ENCODE measurements around the gene MROH8.
"Not testable (repeated sequence)": the region's sequence is repeated elsewhere in the genome, so short reads cannot be mapped to it uniquely, and the experiment has no call there.

The MROH8 gene

DNA sequence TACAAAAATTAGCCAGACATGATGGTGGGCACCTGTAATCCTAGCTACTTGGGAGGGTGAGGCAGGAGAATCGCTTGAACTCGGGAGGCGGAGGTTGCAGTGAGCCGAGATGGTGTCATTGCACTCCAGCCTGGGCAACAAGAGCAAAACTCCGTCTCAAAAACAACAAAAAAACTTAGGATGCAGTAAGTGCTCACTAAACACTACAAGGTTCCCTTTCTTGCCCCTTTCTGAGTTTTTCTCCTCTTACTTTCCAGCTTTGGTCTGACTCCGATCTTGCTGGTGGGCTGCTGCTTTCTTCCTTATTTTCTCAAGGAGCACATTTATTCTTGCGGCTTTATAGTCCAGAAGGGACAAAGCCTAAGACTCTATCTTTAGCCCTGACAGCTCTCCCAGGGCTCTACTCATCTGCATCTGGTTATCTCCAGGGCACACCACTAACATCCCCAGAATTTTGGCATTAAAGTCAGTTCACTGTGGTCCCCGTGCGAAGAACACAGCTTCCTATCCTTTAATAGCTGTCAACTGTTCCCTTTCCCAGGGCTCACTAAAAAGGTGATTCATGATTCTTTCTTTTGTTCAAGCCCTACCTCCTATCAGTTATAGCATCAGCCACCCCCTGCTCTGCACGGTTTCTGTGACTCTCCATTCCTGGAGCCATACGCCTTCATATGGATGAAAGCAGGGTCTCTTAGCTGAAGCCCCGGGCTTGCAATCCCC is 17.4 kb downstream of the MROH8 start:
- in situ Hi-C loops (cut with HindIII; ENCODE audit: low sequenced_read_pairs): no loop called here

DNA sequence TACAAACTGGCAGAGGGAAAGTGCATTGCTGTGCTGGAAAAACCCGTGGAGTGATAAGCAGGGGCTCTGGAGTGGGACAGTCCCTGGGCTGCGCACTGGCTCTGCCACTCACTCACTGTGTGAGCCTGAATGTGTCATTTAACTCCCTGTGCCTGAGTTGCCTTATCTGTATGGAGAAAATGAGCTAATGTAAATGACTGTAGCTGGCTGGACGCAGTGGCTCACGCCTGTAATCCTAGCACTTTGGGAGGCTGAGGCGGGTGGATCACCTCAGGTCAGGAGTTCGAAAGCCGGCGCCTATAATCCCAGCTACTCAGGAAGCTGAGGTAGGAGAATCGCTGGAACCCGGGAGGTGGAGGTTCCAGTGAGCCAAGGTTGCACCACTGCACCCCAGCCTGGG is 18.7 kb downstream of the MROH8 start:
- in situ Hi-C loops (cut with HindIII; ENCODE audit: low sequenced_read_pairs): no loop called here

DNA sequence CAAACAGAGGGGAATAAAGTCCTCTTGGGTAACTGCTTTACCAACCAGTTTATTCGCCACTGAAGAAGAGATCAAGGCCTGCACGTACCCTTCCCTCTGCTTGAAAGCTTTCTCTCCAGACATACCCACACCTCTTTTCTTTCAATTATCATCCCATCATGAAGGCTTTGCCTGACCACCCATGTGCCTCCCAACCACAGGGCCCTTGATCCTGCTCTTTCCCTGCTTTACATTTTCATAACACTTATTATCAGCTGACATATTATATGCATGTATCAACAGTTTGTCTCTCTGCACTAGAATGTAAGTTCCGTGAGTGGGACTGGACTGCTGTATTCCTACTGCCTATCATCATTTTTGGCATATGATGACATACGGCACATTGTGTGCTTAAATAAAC is 21.1 kb downstream of the MROH8 start:
- in situ Hi-C loops (cut with HindIII; ENCODE audit: low sequenced_read_pairs): no loop called here

DNA sequence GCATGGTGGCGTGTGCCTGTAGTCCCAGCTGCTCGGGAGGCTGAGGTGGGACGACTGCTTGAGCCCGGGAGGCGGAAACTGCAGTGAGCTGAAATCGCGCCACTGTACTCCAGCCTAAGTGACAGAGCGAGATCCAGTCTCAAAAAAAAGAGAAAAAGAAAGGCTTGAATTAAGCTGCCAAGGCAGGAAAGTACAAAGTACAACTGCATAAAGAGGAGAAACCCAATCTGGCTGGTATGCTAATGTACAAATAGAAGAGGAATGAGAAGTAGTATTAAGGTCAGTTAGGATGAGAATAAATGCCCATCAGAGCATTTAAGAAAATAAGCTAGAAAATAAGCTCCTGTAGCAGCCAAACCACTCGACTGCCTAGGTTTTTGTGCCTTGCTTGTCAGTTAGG is 23.4 kb downstream of the MROH8 start:
- in situ Hi-C loops (cut with HindIII; ENCODE audit: low sequenced_read_pairs): no loop called here

DNA sequence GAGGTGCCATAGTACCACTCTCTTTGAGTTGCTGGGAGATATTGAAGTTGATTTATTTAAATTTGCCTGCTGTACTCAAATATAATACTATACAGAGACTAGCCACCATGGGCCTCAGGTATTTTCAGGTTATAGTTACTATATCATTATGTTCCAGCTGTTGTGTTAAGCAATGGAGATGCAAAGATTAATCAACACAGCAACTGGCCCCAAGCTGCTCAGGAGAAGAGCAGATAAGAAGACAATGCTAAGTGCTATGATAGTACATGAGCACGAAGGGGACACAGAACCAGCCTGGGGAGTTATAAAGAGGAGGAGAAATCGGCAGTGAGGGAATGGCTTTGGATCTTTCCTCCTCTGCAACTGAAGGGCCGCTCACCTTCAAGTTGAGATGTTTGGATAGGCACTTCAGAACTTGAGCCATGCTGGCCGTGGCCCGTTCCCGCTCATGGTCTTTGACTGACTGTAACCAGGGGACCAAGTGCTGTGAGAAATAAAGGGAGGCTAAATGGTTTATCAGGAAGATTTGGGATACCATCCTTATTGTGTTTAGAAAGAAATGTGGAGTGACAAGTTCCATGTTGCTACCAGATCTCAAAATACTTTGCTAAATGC is 24.6 kb downstream of the MROH8 start:
- in situ Hi-C loops (cut with HindIII; ENCODE audit: low sequenced_read_pairs): no loop called here

DNA sequence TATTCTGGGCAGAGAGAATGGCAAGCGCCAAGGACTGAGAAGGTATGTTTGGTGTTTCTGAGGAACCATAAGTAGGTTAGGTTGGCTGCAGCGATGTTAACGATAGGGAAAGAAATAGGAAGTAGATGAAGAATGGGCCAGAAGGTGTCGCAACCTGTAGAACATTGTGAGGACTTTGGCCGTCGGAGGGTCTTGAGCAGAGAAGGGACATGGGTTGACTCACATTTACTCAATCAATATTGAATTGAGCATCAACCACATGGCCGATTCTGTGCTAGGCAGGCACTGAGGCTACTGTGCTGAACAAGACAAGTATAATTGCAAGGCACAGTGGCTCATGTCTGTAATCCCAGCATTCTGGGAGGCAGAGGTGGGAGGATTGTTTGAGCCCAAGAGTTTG is 27.1 kb downstream of the MROH8 start:
- in situ Hi-C loops (cut with HindIII; ENCODE audit: low sequenced_read_pairs): no loop called here

DNA sequence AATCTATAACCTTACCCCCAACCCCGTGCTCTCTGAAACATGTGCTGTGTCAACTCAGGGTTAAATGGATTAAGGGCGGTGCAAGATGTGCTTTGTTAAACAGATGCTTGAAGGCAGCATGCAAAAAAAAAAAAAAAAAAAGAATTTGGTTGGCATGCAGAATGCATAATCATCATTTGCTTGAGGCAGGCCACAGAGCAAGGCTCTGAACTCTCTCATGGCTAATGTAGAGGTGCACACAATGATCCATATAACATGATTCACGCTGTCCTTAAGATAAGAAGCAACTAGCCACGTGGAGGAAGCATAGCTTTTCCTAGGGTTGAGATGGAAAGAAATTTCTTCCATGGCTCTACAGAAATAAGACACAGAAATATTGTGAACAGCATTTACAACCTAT is 27.8 kb downstream of the MROH8 start:
- in situ Hi-C loops (cut with HindIII; ENCODE audit: low sequenced_read_pairs): no loop called here

DNA sequence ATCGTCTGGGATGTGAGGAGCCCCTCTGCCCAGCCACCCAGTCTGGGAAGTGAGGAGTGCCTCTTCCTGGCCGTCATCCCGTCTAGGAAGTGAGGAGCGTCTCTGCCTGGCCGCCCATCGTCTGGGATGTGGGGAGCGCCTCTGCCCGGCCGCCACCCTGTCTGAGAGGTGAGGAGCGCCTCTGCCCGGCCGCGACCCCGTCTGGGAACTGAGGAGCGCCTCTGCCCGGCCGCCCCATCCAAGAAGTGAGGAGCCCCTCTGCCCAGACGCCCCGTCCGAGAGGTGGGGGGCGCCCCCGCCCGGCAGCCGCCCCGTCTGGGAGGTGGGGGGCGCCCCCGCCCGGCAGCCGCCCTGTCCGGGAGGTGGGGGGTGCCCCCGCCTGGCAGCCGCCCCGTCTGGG is 28.5 kb downstream of the MROH8 start:
- in situ Hi-C loops (cut with HindIII; ENCODE audit: low sequenced_read_pairs): not testable (repeated sequence)

DNA sequence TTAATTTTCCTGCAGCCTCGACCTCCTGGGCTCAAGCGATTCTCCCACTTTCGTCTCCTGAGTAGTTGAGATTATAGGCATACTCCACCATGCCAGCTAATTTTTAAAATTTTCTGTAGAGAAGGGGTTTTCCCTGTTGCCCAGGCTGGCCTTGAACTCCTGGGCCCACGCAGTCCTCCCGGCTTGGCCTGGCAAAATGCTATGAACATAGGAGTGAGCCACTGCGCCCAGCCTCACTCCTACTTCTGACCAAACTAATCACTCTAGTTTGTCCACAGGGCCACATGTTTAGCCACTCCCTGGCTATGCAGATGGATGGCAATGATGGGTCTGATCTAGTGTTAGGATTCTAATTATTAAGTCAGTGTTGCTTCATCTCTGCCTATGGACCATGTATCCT is 32.1 kb downstream of the MROH8 start:
- in situ Hi-C loops (cut with HindIII; ENCODE audit: low sequenced_read_pairs): no loop called here

DNA sequence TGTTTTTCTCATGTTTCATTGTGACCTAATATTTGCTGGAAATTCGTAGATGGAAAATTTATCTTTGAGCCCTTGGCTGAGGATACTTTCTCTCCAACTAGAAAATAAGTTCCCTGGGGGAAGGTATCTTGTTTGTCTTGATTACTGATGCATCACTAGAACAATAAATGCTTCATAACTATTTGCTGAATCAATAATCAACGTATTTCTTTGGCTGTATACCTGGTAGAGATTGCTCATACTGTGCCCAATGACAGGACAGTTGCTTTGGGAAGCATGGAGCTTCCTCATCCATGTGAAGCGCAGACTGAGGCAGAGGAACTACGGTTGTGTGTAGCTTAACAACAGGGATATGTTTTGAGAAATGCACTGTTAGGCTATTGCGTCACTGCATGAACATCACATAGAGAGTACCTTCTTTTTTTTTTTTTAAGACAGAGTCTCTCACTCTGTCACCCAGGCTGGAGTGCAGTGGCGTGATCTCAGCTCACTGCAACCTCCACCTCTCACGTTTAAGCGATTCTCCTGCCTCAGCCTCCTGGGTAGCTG is 34.4 kb downstream of the MROH8 start:
- in situ Hi-C loops (cut with HindIII; ENCODE audit: low sequenced_read_pairs): no loop called here

DNA sequence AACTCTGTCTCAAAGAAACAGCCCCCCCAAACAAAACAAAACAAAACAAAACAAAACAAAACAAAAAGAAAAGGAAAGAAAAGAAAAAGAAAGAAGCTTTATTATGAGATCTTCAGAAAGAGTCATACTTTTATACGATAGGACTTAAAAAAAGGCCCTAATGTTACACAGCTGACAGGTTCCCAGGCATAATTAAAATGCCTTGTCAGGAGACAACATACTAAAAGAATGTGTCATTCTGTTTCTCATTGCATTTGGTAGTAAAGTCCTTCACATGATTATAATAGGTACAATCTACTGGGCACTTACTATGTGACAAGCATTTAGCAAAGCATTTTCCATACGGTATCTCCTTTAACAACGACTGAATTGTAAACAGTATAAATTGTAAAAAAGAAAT is 36.6 kb downstream of the MROH8 start:
- in situ Hi-C loops (cut with HindIII; ENCODE audit: low sequenced_read_pairs): no loop called here

DNA sequence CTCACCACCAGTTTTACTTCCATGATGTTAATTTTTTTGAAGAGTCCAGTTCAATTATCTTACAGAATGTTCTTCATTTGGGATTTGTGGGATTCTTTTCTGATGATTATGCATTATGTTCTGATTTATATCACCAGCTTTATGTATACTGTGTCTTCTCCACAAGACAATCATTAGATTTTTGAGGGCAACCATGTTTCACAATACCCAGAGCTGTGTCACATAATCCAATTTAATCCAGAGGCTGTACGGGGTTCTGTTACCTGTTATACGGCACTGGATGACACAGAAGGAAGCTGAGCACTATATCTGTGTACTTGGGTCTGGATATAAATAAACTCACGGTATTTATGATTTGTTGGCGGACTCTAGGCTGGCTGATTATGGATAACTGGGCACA is 41.8 kb downstream of the MROH8 start:
- in situ Hi-C loops (cut with HindIII; ENCODE audit: low sequenced_read_pairs): no loop called here

DNA sequence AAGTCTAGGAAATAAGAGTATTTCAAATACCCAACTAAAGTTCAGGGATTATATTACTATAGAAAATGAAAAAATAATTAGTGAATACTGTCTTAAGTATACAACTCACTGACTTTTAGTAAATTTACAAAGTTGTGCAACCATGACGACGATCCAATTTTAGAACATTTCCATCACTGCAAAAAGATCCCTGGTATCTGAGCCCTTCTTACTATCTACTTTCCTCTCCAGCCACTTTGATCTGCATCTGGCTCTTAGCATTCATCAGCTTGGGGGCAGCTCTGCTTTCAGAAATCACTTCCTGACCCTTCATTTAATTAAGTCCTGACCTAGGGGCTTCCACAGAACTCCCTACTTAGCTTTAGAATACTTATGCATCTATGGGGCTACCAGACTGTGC is 45.4 kb downstream of the MROH8 start:
- in situ Hi-C loops (cut with HindIII; ENCODE audit: low sequenced_read_pairs): loop anchor here (5.0 kb wide), 1 partner anchor 77 kb away; no protein-coding TSS in a partner anchor

DNA sequence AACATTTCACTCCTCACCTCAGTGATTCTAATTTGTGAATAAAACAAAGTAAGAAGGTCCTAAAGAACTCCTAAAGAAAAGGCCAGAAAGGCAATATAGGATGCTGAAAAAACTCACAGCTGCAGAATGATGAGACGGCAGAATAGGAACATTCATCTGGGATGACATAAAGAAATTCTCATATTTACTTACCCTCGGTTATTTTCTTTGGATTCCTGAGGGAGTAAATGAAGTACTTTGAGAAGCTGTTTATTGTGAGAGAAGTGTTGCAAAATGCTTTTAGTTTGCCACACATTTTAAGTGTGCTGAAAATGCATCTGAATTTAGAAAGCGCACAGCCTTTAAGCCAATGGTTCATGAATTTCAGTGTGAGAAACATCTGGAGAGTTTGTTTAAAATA is 47.9 kb downstream of the MROH8 start:
- in situ Hi-C loops (cut with HindIII; ENCODE audit: low sequenced_read_pairs): loop anchor here (5.0 kb wide), 1 partner anchor 74 kb away; no protein-coding TSS in a partner anchor

DNA sequence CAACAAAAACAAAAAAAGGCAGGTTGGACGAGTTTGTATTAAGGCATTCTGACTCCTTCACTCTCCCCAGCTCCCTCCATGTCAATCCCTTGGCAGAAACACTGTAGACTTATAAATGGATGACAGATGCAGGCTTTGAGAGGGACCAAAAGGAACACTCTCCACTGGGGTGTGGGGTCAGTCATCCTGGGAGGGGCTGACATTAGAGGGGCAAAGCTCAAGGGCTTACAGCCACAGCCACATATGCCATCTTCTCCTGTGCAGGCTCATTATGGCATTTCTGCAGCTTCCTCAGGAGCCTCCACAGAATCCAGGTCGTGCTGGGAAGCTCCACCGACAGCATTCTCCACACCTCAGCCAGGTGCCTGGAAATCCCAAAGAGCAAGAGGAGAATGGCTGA is 50.5 kb downstream of the MROH8 start:
- in situ Hi-C loops (cut with HindIII; ENCODE audit: low sequenced_read_pairs): no loop called here

DNA sequence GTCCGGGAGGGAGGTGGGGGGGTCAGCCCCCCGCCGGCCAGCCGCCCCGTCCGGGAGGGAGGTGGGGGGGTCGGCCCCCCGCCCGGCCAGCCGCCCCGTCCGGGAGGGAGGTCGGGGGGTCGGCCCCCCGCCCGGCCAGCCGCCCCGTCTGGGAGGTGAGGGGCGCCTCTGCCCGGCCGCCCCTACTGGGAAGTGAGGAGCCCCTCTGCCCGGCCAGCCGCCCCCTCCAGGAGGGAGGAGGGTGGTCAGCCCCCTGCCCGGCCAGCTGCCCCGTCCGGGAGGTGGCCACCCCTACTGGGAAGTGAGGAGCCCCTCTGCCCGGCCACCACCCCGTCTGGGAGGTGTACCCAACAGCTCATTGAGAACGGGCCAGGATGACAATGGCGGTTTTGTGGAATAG is 53.1 kb downstream of the MROH8 start:
- in situ Hi-C loops (cut with HindIII; ENCODE audit: low sequenced_read_pairs): not testable (repeated sequence)

DNA sequence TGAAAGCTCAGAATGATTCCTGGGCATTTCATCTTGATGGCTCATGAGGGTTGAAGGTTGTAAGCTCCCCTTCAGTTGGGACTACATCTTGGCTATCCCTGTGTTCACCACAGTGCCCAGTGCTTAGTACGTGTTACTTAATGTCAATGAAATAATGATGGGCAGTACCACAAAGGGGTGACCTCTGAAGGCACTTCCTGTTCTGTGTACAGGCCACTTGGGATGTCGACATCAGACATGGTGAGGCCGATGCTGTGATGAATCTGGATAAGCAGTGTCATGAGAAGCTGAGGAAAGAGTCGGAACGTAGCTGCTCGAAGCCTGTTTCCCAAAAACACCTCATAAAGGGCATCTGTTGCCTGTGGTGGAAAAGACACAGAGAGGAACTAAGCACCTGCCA is 55.9 kb downstream of the MROH8 start:
- in situ Hi-C loops (cut with HindIII; ENCODE audit: low sequenced_read_pairs): no loop called here

DNA sequence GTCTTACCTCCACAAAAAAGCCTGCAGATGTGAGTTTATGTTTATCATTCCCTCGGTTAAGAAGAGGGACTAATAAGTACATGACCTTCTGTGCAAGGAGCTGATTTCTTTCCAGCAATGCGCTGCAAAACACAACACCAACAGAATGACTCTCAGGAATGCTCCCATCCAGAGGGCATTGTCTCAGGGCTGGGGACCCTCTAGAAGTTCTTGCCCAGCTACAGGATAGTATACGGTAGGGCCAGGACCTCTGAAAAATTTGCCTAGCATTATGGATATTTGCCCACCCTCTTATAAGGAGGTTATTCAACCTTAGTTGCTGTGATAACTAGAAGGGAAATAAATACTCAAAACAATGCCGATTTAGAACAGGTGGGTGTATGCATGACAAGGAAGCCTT is 58.9 kb downstream of the MROH8 start:
- in situ Hi-C loops (cut with HindIII; ENCODE audit: low sequenced_read_pairs): no loop called here

DNA sequence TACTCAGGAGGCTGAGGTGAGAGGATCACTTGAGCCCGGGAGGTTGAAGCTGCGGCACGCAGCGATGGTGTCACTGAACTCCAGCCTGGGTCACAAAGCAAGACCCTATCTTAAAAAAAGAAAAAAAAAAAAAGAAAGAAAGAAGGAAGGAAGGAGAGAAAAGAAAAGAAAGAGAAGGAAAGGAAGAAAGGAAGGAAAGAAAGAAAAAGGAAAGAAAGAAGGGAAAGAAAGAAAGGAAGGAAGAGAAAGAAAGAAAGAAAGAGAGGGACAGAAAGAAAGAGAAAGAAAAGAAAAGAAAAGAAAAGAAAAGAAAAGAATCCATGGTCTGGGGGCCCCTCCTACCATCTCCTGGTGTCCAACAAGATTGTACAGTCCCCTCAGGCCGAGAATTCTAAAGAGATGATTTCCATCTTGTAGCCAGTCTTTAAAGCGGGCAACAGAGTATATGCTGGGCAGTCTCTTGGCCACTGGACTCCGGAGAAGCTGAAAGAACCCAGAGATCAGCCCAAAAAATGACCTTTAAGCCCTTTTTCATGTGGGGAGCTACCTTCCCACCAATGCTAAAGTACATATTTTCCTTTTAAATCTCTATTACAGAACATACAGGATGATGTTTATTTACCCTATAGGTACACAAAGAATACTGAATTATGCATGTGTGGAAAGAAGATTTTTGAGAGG is 59.9 kb downstream of the MROH8 start:
- in situ Hi-C loops (cut with HindIII; ENCODE audit: low sequenced_read_pairs): no loop called here

DNA sequence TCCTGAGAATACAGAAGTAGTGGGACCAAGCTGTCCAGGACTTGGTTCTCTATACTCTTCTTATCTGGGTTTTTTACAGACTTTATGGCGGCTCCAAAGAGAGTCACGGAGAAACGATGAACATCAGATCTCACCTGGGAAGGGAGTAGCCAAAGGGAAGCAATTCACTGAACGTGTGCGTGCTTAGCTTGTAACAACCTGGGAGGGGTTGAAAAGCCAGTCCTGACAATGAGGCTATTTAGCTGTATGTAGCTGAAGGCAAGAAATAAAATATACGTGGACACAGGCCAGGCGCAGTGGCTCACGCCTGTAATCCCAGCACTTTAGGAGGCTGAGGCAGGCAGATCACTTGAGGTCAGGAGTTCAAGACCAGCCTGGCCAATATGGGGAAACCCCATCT is 65.3 kb downstream of the MROH8 start:
- in situ Hi-C loops (cut with HindIII; ENCODE audit: low sequenced_read_pairs): no loop called here

DNA sequence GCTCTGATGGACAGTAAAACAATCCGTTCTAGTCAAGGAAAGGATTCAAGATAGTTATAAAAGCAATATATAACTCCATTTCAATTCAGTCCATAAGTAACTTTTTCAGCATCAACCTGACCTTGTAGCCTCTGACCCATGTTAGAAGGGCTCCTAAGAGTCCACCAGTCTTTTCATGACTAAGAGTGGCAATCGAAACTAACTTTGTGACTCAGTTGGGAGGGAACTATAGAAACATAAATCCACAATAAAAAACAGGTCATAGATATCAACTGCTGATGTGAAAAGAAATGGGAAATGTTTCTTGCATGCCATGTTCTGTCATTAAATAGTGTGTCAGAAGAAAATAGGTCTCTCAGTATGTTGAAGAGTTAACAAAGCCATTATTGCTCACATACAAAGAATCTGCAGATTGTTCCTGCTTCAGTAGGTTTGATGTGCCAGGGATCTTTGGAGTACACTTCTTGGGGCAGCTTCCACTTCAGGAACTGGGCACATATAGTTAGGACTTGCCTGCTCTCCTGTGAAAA is 67.4 kb downstream of the MROH8 start:
- in situ Hi-C loops (cut with HindIII; ENCODE audit: low sequenced_read_pairs): no loop called here

DNA sequence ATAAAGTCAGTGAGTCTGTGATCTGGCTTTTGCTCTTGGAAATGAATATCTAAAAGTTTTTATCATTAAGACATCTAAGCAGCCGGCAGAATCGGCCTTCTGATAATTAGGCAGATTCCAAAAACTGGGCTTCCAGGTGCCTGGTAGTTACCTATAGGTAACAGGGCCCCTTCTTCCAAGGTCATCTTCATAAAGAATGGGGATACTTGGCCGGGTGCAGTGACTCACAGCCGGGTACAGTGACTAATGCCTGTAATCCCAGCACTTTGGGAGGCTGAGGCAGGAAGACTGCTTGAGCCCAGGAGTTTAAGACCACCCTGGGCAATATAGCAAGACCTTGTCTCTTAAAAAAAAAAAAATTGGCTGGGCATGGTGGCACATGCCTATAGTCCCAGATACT is 70.7 kb downstream of the MROH8 start:
- in situ Hi-C loops (cut with HindIII; ENCODE audit: low sequenced_read_pairs): no loop called here
